K562 (cell line): Measurements from ENCODE around the gene ADIPOR1.

Experiments
- KDM5B ChIP-seq: fragments of 200-600 bp; sonication (generic); IDR thresholded peaks from 2 replicates; pipeline ENCODE4 v1.6.1; 2012; ENCODE audit warnings: low read depth, mild to moderate bottlenecking, moderate library complexity, low read length, control low read depth, inconsistent platforms; ENCODE audit not compliant: insufficient replicate concordance
- MEF2D ChIP-seq: conservative IDR thresholded peaks from 2 replicates; pipeline ENCODE4 v1.6.1; 2016; ENCODE audit warnings: low read depth, missing genetic modification characterization, missing compliant biosample characterization
- PHF20 ChIP-seq: fragments of 450-650 bp; IDR thresholded peaks from 2 replicates; pipeline ENCODE4 v1.6.1; 2018; ENCODE audit not compliant: partially characterized antibody
- RBBP5 ChIP-seq: fragments of 200-600 bp; sonication (generic); IDR thresholded peaks from 2 replicates; pipeline ENCODE4 v1.6.1; 2012; ENCODE audit warnings: borderline replicate concordance, mild to moderate bottlenecking, low read length, control low read depth, inconsistent platforms; ENCODE audit not compliant: insufficient read depth, poor library complexity, severe bottlenecking
- RREB1 ChIP-seq: fragments of 250-450 bp; sonication (Bioruptor Pico); IDR thresholded peaks from 2 replicates; pipeline ENCODE4 v1.4.0; 2020
- TF ChIP-seq, protein P1 (sequence below), 3 experiments: IDR thresholded peaks in 2 of 3; conservative IDR thresholded peaks in 1 of 3; 2 replicates each; pipeline ENCODE4 v1.5.1; 2011 to 2012; ENCODE audit warnings: low read length in 3 of 3, mild to moderate bottlenecking in 3 of 3, control low read depth in 2 of 3, improper control_type of control experiment in 1 of 3, inconsistent platforms in 1 of 3, low read depth in 1 of 3, mixed read lengths in 1 of 3, moderate library complexity in 1 of 3; ENCODE audit not compliant: insufficient read depth in 2 of 3
- TF ChIP-seq, protein P2 (sequence below), 2 experiments: fragments of 450-650 bp; formaldehyde crosslinking in 1 of 2; IDR thresholded peaks; 2 replicates each; pipeline versions ENCODE4 v1.4.0 to v1.6.1; 2014 to 2020; ENCODE audit warnings: mild to moderate bottlenecking in 2 of 2, borderline replicate concordance in 1 of 2, low read depth in 1 of 2

DNA sequence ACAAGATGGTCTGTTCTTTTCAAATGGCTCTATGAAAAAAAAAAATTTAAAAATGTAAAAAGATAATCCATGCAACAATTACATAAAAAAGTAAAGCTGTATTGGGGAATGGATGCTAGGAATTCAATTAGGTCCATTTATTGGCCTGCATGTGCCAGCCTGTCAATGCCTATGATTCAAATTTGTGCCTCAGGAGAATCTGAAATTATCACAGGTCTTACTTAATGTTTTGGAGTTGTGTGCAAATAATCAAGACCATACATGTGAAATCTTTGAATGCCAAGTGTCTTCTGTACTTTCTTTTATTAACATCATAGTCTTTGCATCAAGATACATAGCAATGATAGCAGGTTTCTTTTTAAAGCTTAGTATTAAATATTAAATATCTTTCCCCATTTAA, 17.6 kb downstream of the ADIPOR1 start:
- TF ChIP-seq RBBP5, result no peak
- TF ChIP-seq KDM5B, result no peak
- TF ChIP-seq PHF20, result no peak
- TF ChIP-seq, protein P1, sequence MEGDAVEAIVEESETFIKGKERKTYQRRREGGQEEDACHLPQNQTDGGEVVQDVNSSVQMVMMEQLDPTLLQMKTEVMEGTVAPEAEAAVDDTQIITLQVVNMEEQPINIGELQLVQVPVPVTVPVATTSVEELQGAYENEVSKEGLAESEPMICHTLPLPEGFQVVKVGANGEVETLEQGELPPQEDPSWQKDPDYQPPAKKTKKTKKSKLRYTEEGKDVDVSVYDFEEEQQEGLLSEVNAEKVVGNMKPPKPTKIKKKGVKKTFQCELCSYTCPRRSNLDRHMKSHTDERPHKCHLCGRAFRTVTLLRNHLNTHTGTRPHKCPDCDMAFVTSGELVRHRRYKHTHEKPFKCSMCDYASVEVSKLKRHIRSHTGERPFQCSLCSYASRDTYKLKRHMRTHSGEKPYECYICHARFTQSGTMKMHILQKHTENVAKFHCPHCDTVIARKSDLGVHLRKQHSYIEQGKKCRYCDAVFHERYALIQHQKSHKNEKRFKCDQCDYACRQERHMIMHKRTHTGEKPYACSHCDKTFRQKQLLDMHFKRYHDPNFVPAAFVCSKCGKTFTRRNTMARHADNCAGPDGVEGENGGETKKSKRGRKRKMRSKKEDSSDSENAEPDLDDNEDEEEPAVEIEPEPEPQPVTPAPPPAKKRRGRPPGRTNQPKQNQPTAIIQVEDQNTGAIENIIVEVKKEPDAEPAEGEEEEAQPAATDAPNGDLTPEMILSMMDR (IDR thresholded peaks at IDR 0.05 in 2 of 3, conservative IDR thresholded peaks at IDR 0.05 in 1 of 3; ENCODE audit: insufficient read depth in 2 of 3, low read depth in 1 of 3, low read length in 3 of 3), result no peak
- TF ChIP-seq, protein P2, sequence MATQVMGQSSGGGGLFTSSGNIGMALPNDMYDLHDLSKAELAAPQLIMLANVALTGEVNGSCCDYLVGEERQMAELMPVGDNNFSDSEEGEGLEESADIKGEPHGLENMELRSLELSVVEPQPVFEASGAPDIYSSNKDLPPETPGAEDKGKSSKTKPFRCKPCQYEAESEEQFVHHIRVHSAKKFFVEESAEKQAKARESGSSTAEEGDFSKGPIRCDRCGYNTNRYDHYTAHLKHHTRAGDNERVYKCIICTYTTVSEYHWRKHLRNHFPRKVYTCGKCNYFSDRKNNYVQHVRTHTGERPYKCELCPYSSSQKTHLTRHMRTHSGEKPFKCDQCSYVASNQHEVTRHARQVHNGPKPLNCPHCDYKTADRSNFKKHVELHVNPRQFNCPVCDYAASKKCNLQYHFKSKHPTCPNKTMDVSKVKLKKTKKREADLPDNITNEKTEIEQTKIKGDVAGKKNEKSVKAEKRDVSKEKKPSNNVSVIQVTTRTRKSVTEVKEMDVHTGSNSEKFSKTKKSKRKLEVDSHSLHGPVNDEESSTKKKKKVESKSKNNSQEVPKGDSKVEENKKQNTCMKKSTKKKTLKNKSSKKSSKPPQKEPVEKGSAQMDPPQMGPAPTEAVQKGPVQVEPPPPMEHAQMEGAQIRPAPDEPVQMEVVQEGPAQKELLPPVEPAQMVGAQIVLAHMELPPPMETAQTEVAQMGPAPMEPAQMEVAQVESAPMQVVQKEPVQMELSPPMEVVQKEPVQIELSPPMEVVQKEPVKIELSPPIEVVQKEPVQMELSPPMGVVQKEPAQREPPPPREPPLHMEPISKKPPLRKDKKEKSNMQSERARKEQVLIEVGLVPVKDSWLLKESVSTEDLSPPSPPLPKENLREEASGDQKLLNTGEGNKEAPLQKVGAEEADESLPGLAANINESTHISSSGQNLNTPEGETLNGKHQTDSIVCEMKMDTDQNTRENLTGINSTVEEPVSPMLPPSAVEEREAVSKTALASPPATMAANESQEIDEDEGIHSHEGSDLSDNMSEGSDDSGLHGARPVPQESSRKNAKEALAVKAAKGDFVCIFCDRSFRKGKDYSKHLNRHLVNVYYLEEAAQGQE (IDR thresholded peaks at IDR 0.05; ENCODE audit: borderline replicate concordance), result no peak
- TF ChIP-seq, protein P2 (CRISPR knock-in tag; IDR thresholded peaks at IDR 0.05; ENCODE audit: low read depth), result no peak
- TF ChIP-seq RREB1, result no peak
- no peak for TF ChIP-seq MEF2D (tag)
